Measurements from ENCODE around the gene TCF3.

- no peak for TF ChIP-seq POLR2A (IDR thresholded peaks at IDR 0.05; ENCODE audit: low read depth, low read length)
- TF ChIP-seq POLR2AphosphoS5 (IDR thresholded peaks at IDR 0.05; ENCODE audit: low read depth, low read length): no peak
- no peak for TF ChIP-seq TAF1 (IDR thresholded peaks at IDR 0.05; ENCODE audit: borderline replicate concordance, low read depth, low read length)
Observed at GRCh38 chr19:1615156-1615765, 37.2 kb downstream of the TCF3 start.
